Epithelial cell of proximal tubule (primary cell): ENCODE measurements around the gene LRRTM2. TPM values are rescaled to one million over a fixed set of nuclear protein-coding genes. Genes with fewer than 3 reads are reported as not detected.
"Not testable (repeated sequence)": the region's sequence is repeated elsewhere in the genome, so short reads cannot be mapped to it uniquely, and the experiment has no call there.

Experiments
- DNase-seq: peaks from one replicate; pipeline ENCODE4 v3.0.0-alpha.2; 2011; ENCODE audit warnings: low read depth
- H3K4me3 ChIP-seq: 2 replicates; pipeline ENCODE4 v1.5.1; 2011; ENCODE audit warnings: low read depth, mild to moderate bottlenecking, low read length
- total RNA-seq: library from RNA; depleted of rRNA; stranded (reverse); fragments of >200 nt; gene quantifications from 2 replicates; pipeline ENCODE4 v1.2.3, GENCODE V29; 2015
- TF ChIP-seq, protein P1 (sequence below): conservative IDR thresholded peaks from 2 replicates; pipeline ENCODE4 v1.5.1; 2012; ENCODE audit warnings: low read depth, mild to moderate bottlenecking, low read length

The LRRTM2 gene
- total RNA-seq, 1 donor from 2014 or later, result not detected

- DNase-seq, result no peak
Observed at GRCh38 chr5:138843316-138844124, 31.6 kb downstream of the LRRTM2 start.

DNA sequence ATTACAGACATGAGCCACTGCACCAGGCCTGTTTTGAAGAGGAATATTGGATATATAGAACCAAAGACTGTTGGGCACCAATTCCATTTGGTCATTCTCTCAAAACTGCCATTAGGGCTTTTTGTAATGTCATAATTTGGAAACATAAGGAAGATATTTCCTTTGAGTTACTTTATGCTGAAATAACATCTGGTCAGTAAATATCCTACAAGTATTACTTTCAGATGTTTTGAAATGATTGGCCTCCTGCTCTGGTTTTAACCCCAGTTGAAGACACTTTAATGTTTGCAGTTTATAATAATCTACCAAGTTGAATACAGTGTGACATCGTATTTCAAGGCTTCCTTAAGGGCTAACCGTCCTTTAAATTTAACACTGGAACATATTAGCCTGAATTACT lies 33.6 kb downstream of the LRRTM2 start:
- H3K4me3 ChIP-seq, result no peak overlapping the region
- TF ChIP-seq, protein P1, sequence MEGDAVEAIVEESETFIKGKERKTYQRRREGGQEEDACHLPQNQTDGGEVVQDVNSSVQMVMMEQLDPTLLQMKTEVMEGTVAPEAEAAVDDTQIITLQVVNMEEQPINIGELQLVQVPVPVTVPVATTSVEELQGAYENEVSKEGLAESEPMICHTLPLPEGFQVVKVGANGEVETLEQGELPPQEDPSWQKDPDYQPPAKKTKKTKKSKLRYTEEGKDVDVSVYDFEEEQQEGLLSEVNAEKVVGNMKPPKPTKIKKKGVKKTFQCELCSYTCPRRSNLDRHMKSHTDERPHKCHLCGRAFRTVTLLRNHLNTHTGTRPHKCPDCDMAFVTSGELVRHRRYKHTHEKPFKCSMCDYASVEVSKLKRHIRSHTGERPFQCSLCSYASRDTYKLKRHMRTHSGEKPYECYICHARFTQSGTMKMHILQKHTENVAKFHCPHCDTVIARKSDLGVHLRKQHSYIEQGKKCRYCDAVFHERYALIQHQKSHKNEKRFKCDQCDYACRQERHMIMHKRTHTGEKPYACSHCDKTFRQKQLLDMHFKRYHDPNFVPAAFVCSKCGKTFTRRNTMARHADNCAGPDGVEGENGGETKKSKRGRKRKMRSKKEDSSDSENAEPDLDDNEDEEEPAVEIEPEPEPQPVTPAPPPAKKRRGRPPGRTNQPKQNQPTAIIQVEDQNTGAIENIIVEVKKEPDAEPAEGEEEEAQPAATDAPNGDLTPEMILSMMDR, result no peak
- DNase-seq, result no peak

More at GRCh38 chr5:138843316-138844124, 31.6 kb downstream of the LRRTM2 start:
- TF ChIP-seq, protein P1, result no peak
- no peak overlapping the region for H3K4me3 ChIP-seq

- TF ChIP-seq, protein P1, result no peak
- DNase-seq, result no peak
Observed at GRCh38 chr5:138840103-138840502, 35.0 kb downstream of the LRRTM2 start.

DNA sequence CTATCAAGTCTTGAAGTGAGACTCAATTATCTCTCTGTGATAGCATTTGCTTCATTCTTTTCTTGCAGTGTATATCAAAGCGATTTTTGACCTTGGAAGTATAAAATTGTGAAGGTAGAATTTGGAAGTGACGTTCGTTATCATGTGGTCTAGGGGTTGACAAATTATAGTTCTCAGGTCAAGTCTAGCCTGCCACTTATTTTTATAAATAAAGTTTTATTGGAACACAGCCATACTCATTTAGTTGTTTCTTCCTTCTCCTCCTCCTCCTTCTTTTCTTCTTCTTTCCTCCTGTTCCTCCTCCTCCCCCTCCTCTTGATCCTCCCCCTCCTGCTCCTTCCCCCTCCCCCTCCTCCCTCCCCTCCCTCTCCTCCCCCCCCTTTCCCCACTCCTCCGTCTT lies 38.0 kb downstream of the LRRTM2 start:
- no peak overlapping the region for H3K4me3 ChIP-seq
- TF ChIP-seq, protein P1, result no peak
- DNase-seq, result no peak

More at GRCh38 chr5:138840103-138840502, 35.0 kb downstream of the LRRTM2 start:
- H3K4me3 ChIP-seq, result no peak overlapping the region

- not testable (repeated sequence) for H3K4me3 ChIP-seq, DNase-seq
Observed at GRCh38 chr5:138834853-138835252, 40.3 kb downstream of the LRRTM2 start.

GRCh38 chr5:138833726-138834480 lies 41.2 kb downstream of the LRRTM2 start:
- TF ChIP-seq, protein P1, result no peak
- no peak overlapping the region for H3K4me3 ChIP-seq
- DNase-seq, result no peak

DNA sequence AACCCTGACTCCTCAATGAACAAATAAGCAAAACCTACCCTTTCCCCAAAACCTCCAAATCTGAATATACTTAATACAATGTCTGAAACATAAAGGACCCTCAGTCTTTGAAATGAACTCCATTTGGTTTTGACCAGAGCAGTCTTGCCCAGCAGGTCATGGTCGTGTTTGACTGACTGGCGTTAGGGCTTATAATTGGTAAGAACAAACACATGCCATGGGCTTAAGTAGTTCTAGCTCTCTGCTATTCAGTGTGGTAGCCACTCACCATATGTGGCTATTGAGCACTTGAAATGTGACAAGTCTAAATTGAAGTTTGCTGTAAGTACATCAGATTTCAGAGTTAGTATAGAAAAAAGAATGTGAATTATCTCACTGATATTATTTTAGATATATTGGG lies 42.1 kb downstream of the LRRTM2 start:
- no peak overlapping the region for H3K4me3 ChIP-seq
- no peak for DNase-seq
- TF ChIP-seq, protein P1, result no peak
